HepG2 (cell line): ENCODE measurements around the gene EFNA4. TPM values are rescaled to one million over a fixed set of nuclear protein-coding genes. Genes with fewer than 3 reads are reported as not detected.

ENCODE experiments used
- CHD2 ChIP-seq: IDR thresholded peaks from 2 replicates; pipeline ENCODE4 v1.6.1; 2011; ENCODE audit warnings: low read depth, low read length, improper control_type of control experiment
- MIXL1 ChIP-seq: IDR thresholded peaks from 2 replicates; pipeline ENCODE4 v1.6.1; 2016
- NAIF1 ChIP-seq: sonication (generic); formaldehyde crosslinking; IDR thresholded peaks from 2 replicates; pipeline ENCODE4 v1.5.0; 2020; ENCODE audit warnings: mild to moderate bottlenecking, missing genetic modification reagents, borderline replicate concordance
- NR3C1 ChIP-seq: sonication (generic); formaldehyde crosslinking; IDR thresholded peaks from 2 replicates; pipeline ENCODE4 v1.4.0; 2020; ENCODE audit warnings: missing genetic modification reagents
- PPARG ChIP-seq: conservative IDR thresholded peaks from 2 replicates; pipeline ENCODE4 v1.6.1; 2016; ENCODE audit warnings: missing biosample characterization, missing genetic modification reagents
- TP53 ChIP-seq: sonication (generic); formaldehyde crosslinking; conservative IDR thresholded peaks from 2 replicates; pipeline ENCODE4 v1.4.0; 2020; ENCODE audit warnings: missing genetic modification reagents
- ZNF354B ChIP-seq: sonication (generic); formaldehyde crosslinking; IDR thresholded peaks from 2 replicates; pipeline ENCODE4 v1.8.0; 2022; ENCODE audit warnings: mild to moderate bottlenecking, missing genetic modification reagents
- ZNF367 ChIP-seq: sonication (generic); formaldehyde crosslinking; IDR thresholded peaks from 2 replicates; pipeline ENCODE4 v1.4.0; 2020; ENCODE audit warnings: missing genetic modification reagents, borderline replicate concordance
- ZNF543 ChIP-seq: sonication (generic); formaldehyde crosslinking; IDR thresholded peaks from 2 replicates; pipeline ENCODE4 v1.4.0; 2020; ENCODE audit warnings: mild to moderate bottlenecking, missing genetic modification reagents
- ZNF605 ChIP-seq: sonication (generic); formaldehyde crosslinking; IDR thresholded peaks from 2 replicates; pipeline ENCODE4 v1.8.0; 2022; ENCODE audit warnings: mild to moderate bottlenecking, missing genetic modification reagents
- polyA plus RNA-seq, 8 experiments: library from polyadenylated mRNA; depleted of rRNA in 3 of 8; stranded (reverse) in 7 of 8; unstranded in 1 of 8; fragments of >200 nt; fragmentation: Illumina TruSeq in 4 of 8; extraction: Trizol in 4 of 8; gene quantifications; 2 replicates each; pipeline versions ENCODE4 v1.2.1 to v1.2.3, GENCODE V29; 2011 to 2016; ENCODE audit warnings: low read depth in 4 of 8, missing spikeins in 1 of 8, mixed read lengths in 1 of 8; ENCODE audit not compliant: insufficient read depth in 1 of 8
- total RNA-seq, 5 experiments: library from RNA; depleted of rRNA; stranded (reverse); fragments of >200 nt; fragmentation: Illumina TruSeq; extraction: Trizol; gene quantifications; 2 replicates each; pipeline ENCODE4 v1.2.3, GENCODE V29; 2016; ENCODE audit warnings: low read depth in 1 of 5
- TF ChIP-seq, protein P1 (sequence below): sonication (generic); formaldehyde crosslinking; IDR thresholded peaks from 2 replicates; pipeline ENCODE4 v1.4.0; 2020; ENCODE audit warnings: mild to moderate bottlenecking, missing genetic modification reagents, borderline replicate concordance
- TF ChIP-seq, protein P2 (sequence below): fragments of 450-650 bp; IDR thresholded peaks from 2 replicates; pipeline ENCODE4 v1.6.1; 2017
- TF ChIP-seq, protein P3 (sequence below): sonication (generic); formaldehyde crosslinking; IDR thresholded peaks from 2 replicates; pipeline ENCODE4 v1.5.0; 2020; ENCODE audit warnings: mild to moderate bottlenecking, missing genetic modification reagents
- TF ChIP-seq, protein P4 (sequence below): sonication (generic); formaldehyde crosslinking; IDR thresholded peaks from 2 replicates; pipeline ENCODE4 v1.5.0; 2020; ENCODE audit warnings: missing genetic modification reagents
- TF ChIP-seq, protein P5 (sequence below): sonication (generic); formaldehyde crosslinking; IDR thresholded peaks from 2 replicates; pipeline ENCODE4 v1.4.0; 2020; ENCODE audit warnings: low read depth, missing genetic modification reagents

The EFNA4 gene
- total and polyA plus RNA-seq, 2 of the 13 experiments (the other 11 are each of a cell fraction or from before 2014, with no cell fraction given): 12.0 to 17.2 TPM

DNA sequence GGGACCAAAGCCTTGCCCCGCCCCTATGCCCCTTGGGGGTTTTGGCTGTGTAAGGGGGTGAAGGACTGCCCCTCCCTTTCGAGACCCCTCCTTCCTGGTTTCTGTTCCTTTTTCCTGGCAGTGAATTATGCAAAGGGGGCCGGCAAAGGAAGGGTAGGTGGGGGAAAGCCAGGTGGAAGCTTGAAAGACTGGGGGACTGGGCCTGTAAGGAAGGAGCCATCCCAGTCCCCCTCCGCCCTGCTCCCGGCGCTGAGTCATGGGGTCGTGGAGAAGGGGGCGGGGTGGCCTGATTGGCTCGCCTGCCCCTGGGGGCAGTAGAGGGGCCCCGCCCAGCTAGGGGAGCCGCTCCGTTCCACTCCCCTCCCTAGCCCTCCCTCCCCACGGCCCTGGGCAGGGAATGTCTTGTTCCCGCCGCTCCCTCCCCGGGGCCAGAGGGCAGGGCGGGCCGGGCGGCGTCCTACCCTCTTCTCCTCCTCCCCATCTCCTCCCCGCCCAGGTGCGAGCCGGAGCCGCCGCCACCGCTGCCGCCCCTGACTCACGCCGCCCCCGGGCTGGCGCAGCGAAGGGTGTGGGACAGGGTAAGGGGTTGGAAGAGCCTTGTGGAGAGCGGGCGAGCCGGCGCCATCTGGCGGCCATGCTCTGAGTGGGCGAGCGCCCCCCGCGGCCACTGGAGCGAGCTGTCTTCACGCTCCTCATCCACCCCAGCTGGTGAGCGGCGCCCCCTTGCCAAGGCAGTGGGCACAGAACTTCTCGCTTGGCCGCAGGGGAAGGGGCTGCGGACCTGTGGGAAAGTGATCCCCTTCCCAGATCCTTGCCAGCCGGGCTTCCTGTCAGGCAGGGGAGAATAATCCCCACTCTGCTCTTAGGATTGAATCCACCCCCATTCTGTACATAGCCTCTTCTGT, 46.2 kb upstream of the EFNA4 start (continued):
- TF ChIP-seq, protein P1, sequence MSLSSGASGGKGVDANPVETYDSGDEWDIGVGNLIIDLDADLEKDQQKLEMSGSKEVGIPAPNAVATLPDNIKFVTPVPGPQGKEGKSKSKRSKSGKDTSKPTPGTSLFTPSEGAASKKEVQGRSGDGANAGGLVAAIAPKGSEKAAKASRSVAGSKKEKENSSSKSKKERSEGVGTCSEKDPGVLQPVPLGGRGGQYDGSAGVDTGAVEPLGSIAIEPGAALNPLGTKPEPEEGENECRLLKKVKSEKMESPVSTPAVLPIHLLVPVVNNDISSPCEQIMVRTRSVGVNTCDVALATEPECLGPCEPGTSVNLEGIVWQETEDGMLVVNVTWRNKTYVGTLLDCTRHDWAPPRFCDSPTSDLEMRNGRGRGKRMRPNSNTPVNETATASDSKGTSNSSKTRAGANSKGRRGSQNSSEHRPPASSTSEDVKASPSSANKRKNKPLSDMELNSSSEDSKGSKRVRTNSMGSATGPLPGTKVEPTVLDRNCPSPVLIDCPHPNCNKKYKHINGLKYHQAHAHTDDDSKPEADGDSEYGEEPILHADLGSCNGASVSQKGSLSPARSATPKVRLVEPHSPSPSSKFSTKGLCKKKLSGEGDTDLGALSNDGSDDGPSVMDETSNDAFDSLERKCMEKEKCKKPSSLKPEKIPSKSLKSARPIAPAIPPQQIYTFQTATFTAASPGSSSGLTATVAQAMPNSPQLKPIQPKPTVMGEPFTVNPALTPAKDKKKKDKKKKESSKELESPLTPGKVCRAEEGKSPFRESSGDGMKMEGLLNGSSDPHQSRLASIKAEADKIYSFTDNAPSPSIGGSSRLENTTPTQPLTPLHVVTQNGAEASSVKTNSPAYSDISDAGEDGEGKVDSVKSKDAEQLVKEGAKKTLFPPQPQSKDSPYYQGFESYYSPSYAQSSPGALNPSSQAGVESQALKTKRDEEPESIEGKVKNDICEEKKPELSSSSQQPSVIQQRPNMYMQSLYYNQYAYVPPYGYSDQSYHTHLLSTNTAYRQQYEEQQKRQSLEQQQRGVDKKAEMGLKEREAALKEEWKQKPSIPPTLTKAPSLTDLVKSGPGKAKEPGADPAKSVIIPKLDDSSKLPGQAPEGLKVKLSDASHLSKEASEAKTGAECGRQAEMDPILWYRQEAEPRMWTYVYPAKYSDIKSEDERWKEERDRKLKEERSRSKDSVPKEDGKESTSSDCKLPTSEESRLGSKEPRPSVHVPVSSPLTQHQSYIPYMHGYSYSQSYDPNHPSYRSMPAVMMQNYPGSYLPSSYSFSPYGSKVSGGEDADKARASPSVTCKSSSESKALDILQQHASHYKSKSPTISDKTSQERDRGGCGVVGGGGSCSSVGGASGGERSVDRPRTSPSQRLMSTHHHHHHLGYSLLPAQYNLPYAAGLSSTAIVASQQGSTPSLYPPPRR (CRISPR knock-in tag): peak; percentile 46; the same call in 1 of the 2 replicates
- 0 out of 2 replicates have a peak, but pooled peaks have one; percentile 30 for TF ChIP-seq ZNF543 (CRISPR knock-in tag)
- TF ChIP-seq ZNF354B (CRISPR knock-in tag): no peak
- TF ChIP-seq TP53 (CRISPR knock-in tag): peak; percentile 73; the same call in 1 of the 2 replicates
- peak; percentile 79 for TF ChIP-seq ZNF605 (CRISPR knock-in tag)
- TF ChIP-seq, protein P2, sequence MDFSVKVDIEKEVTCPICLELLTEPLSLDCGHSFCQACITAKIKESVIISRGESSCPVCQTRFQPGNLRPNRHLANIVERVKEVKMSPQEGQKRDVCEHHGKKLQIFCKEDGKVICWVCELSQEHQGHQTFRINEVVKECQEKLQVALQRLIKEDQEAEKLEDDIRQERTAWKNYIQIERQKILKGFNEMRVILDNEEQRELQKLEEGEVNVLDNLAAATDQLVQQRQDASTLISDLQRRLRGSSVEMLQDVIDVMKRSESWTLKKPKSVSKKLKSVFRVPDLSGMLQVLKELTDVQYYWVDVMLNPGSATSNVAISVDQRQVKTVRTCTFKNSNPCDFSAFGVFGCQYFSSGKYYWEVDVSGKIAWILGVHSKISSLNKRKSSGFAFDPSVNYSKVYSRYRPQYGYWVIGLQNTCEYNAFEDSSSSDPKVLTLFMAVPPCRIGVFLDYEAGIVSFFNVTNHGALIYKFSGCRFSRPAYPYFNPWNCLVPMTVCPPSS: no peak
- 0 out of 2 replicates have a peak, but pooled peaks have one; percentile 50 for TF ChIP-seq ZNF367 (CRISPR knock-in tag)
- TF ChIP-seq, protein P3, sequence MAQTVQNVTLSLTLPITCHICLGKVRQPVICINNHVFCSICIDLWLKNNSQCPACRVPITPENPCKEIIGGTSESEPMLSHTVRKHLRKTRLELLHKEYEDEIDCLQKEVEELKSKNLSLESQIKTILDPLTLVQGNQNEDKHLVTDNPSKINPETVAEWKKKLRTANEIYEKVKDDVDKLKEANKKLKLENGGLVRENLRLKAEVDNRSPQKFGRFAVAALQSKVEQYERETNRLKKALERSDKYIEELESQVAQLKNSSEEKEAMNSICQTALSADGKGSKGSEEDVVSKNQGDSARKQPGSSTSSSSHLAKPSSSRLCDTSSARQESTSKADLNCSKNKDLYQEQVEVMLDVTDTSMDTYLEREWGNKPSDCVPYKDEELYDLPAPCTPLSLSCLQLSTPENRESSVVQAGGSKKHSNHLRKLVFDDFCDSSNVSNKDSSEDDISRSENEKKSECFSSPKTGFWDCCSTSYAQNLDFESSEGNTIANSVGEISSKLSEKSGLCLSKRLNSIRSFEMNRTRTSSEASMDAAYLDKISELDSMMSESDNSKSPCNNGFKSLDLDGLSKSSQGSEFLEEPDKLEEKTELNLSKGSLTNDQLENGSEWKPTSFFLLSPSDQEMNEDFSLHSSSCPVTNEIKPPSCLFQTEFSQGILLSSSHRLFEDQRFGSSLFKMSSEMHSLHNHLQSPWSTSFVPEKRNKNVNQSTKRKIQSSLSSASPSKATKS (CRISPR knock-in tag): no peak
- TF ChIP-seq PPARG (CRISPR knock-in tag): peak; percentile 66
- TF ChIP-seq NAIF1: 0 out of 2 replicates have a peak, but pooled peaks have one; percentile 63
- no peak for TF ChIP-seq CHD2
- TF ChIP-seq, protein P4, sequence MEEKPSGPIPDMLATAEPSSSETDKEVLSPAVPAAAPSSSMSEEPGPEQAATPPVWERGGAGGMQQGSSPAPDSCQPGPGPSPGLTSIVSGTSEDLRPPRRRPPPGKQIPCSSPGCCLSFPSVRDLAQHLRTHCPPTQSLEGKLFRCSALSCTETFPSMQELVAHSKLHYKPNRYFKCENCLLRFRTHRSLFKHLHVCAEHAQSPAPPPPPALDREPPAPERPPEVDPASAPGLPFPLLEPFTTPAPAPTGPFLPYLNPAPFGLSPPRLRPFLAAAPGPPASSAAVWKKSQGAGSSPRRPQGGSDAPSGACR: peak; percentile 84; the same call in 1 of the 2 replicates
- TF ChIP-seq, protein P5, sequence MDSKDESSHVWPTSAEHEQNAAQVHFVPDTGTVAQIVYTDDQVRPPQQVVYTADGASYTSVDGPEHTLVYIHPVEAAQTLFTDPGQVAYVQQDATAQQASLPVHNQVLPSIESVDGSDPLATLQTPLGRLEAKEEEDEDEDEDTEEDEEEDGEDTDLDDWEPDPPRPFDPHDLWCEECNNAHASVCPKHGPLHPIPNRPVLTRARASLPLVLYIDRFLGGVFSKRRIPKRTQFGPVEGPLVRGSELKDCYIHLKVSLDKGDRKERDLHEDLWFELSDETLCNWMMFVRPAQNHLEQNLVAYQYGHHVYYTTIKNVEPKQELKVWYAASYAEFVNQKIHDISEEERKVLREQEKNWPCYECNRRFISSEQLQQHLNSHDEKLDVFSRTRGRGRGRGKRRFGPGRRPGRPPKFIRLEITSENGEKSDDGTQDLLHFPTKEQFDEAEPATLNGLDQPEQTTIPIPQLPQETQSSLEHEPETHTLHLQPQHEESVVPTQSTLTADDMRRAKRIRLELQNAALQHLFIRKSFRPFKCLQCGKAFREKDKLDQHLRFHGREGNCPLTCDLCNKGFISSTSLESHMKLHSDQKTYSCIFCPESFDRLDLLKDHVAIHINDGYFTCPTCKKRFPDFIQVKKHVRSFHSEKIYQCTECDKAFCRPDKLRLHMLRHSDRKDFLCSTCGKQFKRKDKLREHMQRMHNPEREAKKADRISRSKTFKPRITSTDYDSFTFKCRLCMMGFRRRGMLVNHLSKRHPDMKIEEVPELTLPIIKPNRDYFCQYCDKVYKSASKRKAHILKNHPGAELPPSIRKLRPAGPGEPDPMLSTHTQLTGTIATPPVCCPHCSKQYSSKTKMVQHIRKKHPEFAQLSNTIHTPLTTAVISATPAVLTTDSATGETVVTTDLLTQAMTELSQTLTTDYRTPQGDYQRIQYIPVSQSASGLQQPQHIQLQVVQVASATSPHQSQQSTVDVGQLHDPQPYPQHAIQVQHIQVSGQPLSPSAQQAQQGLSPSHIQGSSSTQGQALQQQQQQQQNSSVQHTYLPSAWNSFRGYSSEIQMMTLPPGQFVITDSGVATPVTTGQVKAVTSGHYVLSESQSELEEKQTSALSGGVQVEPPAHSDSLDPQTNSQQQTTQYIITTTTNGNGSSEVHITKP (CRISPR knock-in tag): peak; percentile 94
- TF ChIP-seq NR3C1 (CRISPR knock-in tag): no peak
- peak; percentile 71; the same call in 1 of the 2 replicates for TF ChIP-seq MIXL1 (CRISPR knock-in tag)
